Stimulated activated CD8-positive, alpha-beta memory T cell treated with anti-CD3 and anti-CD28 coated beads, Interleukin-15, amount 100 ng/mL, for 1 hour (primary cell): Measurements from ENCODE around the gene RPS6KA3.
"Not testable (repeated sequence)": the region's sequence is repeated elsewhere in the genome, so short reads cannot be mapped to it uniquely, and the experiment has no call there.

Experiments
- DNase-seq: peaks from one replicate; pipeline ENCODE4 v3.0.0-alpha.2; 2020; ENCODE audit warnings: low read depth

RPS6KA3 gene

GRCh38 chrX:20218836-20219505 lies 47.7 kb downstream of the RPS6KA3 start:
- no peak for DNase-seq

GRCh38 chrX:20217906-20218305 lies 48.8 kb downstream of the RPS6KA3 start:
- DNase-seq, result no peak

- DNase-seq, result no peak
These were observed 49.4 kb downstream of the RPS6KA3 start for GRCh38 chrX:20217271-20217670.

GRCh38 chrX:20215565-20215964 lies 51.1 kb downstream of the RPS6KA3 start:
- no peak for DNase-seq

GRCh38 chrX:20212486-20213089 lies 54.1 kb downstream of the RPS6KA3 start:
- DNase-seq, result no peak

- DNase-seq, result no peak
These were observed 55.4 kb downstream of the RPS6KA3 start for GRCh38 chrX:20211261-20211786.

- no peak for DNase-seq
These were observed 60.6 kb downstream of the RPS6KA3 start for GRCh38 chrX:20205927-20206708.

- no peak for DNase-seq
These were observed 62.4 kb downstream of the RPS6KA3 start for GRCh38 chrX:20204351-20204750.

GRCh38 chrX:20197641-20198210 lies 69.0 kb downstream of the RPS6KA3 start:
- DNase-seq, result no peak

- DNase-seq, result no peak
These were observed 77.5 kb downstream of the RPS6KA3 start for GRCh38 chrX:20189171-20189570.

GRCh38 chrX:20181598-20182329 lies 84.9 kb downstream of the RPS6KA3 start:
- no peak for DNase-seq

- DNase-seq, result no peak
These were observed 89.6 kb downstream of the RPS6KA3 start for GRCh38 chrX:20177093-20177492.

GRCh38 chrX:20173856-20174255 lies 92.9 kb downstream of the RPS6KA3 start:
- DNase-seq, result no peak

- DNase-seq, result no peak
These were observed 93.4 kb downstream of the RPS6KA3 start for GRCh38 chrX:20173313-20173712.

- DNase-seq, result no peak
These were observed 94.8 kb downstream of the RPS6KA3 start for GRCh38 chrX:20171887-20172286.

GRCh38 chrX:20162516-20162915 lies 104.2 kb downstream of the RPS6KA3 start:
- not testable (repeated sequence) for DNase-seq

- DNase-seq, result no peak
These were observed 106.8 kb downstream of the RPS6KA3 start for GRCh38 chrX:20159797-20160385.

- DNase-seq, result no peak
These were observed 115.0 kb downstream of the RPS6KA3 start for GRCh38 chrX:20151689-20152088.

- no peak for DNase-seq
These were observed 117.4 kb downstream of the RPS6KA3 start for GRCh38 chrX:20149326-20149725.

- no peak for DNase-seq
These were observed 119.1 kb downstream of the RPS6KA3 start for GRCh38 chrX:20147561-20147960.

GRCh38 chrX:20144491-20144890 lies 122.2 kb downstream of the RPS6KA3 start:
- DNase-seq, result no peak
